GM18868 (cell line): ENCODE measurements around the gene HERC5.
"Not testable (repeated sequence)": the region's sequence is repeated elsewhere in the genome, so short reads cannot be mapped to it uniquely, and the experiment has no call there.

Source experiments
- ATAC-seq: cut with Tn5 transposase; IDR thresholded peaks from one replicate; pipeline ENCODE4 v1.9.1; 2021; ENCODE audit warnings: mild to moderate bottlenecking, moderate library complexity; ENCODE audit not compliant: unreplicated experiment

Gene HERC5

DNA sequence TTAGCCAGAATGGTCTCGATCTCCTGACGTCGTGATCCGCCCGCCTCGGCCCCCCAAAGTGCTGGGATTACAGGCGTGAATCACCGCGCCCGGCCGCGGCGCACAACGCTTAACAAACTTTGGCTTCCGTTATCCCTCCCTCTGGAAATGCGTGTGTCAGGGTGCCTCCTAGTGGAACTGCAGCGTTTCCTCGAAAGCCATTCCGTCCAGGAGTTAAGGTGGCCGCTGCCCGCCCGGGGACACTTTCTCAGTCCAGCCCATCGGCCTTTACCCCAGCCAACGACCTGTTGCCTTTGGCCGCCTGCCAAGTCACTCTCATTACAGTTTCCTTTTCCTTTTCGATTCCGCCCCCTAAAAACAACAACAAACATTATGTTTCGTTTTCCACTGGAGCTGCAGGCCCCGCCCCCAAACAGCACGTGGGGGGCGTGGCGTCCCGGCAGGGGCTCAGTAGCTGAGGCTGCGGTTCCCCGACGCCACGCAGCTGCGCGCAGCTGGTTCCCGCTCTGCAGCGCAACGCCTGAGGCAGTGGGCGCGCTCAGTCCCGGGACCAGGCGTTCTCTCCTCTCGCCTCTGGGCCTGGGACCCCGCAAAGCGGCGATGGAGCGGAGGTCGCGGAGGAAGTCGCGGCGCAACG is at the start of gene HERC5:
Gene HERC5, plus strand, starts transcription at position 450 of the 637 bp plus-strand sequence. Its CDS starts 151 bp downstream, at position 601.
- ATAC-seq, result peak; percentile 96

DNA sequence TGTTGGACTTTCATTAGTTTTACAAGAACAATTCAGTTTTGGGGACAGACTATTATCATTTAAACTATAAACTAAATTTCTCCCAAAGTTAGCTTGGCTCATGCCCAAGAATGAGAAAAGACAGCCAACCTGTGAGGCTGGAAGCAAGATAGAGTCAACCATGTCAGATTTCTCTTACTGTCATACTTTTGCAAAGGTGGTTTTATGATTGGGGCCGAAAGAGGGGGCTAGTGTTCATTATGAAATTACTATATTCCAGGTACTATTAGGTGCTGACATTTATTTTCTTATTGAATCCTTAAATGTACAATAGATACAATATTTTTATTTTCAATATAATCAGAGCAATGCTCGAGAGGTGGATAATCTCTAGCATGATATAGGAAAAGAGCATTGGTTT is 47.7 kb upstream of the HERC5 start:
- no peak for ATAC-seq

DNA sequence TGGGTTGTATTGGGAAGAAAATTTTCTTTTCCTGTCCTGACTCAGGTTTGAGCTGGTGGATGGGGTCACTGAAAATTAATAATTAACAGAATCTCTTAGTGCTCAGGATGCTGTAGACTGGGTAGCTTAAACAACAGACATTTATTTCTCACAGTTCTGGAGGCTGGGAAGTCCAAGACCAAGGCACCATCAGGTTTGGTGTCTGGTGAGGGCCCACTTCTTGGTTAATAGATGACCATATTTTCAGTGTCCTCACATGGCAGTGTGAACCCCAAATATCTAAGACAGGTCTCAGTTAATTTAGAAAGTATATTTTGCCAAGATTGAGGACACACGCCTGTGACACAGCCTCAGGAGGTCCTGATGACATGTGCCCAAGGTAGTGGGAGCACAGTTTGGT is 47.1 kb upstream of the HERC5 start:
- ATAC-seq, result no peak

DNA sequence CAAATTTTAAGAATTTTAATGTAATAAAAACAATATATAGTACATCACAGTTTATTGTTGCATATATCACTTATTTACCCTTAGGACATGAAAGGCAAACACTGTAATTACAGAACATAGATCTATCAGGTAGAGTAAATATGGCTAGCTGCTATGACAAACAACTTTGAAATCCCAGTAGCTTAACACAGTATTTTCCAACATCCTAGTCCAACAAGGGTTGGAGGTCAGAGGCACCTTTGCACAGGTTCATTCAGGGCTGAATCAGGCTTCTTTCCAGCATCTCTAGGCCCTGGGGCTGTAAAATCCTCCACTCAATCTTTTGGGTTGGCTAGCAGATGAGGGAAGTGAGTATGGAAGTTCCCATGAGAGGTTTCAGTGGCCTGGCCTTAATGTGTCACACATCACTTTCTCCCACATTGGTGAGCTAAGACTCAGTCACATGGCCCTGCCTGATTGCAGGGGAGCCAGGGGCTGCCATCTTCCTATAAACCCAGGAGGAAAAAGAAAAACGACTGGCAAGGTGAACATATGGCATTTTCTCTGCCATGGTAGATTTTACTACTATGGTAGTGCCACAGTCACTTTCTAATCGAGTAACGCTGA is 45.3 kb upstream of the HERC5 start:
- peak; percentile 88 for ATAC-seq

DNA sequence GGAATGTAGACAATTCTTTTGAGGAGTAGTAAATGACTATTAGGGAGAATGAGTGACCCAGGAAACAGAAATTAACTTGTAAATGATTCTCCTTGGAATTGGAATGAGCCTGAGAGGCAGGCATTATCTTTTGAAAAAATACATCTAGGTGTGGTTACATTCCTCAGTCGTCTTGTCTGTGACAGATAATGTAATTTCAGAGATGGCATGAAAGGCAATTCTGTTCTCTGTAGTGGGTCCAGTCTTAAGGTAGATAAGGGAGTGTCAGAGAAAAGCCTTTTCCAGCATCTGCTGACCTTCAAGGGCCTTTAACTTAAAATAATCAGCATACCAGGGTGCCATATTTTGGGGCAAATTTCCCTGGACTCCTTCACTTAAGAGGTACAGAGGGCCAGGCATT is 43.1 kb upstream of the HERC5 start:
- no peak for ATAC-seq

DNA sequence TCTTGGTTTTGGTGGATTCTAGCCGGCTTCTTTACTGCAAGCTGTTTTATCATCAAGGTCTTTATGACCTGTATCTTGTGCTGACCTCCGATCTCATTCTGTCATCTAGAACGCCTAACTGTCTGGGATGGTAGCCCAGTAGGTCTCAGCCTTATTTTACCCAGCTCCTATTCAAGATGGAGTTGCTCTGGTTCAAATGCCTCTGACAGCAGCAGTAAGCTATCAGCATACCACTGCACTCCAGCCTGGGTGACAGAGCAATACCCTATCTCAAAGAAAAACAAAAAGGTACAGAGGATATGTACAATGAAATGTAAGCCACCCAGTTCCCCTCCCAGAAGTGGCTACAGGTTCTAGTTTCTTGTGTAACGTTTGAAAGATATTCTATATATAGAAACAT is 42.2 kb upstream of the HERC5 start:
- no peak for ATAC-seq

DNA sequence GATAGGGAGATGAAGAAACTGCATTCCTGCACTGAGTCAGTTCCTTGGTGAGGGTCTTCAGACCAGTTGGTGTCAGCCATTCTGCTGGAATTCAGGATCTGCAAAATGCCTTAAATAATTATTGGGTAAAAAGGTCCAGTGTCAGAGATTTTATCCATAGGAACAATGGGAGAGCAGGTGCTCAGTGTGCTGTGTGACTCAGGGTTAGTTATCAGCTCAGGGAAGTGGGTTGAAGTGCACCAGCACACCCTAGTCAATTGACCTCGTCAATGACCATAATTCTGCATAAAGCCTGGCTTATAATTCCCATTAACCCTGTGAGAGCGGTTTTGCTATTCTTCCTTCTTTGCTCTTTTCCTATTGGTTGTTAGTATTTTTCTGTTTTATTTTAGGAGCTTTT is 40.9 kb upstream of the HERC5 start:
- ATAC-seq, result no peak

DNA sequence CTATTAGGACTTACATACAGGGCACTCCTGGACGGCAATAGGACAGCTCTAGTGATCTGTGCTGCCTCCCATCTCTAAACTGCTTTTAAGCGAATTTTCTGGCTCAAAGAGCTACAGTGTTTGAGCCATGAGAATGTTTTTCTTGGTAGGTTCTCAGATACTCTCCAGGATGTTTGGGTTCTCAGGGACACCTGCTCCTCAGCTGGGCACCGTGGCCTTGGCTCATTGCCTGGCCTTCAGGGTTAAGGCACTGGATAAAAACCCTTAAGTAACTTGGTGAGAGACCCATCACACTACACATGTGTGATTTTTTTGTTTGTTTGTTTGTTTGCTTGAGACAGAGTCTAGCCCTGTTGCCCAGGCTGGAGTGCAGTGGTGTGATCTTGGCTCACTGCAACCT is 38.5 kb upstream of the HERC5 start:
- no peak for ATAC-seq

DNA sequence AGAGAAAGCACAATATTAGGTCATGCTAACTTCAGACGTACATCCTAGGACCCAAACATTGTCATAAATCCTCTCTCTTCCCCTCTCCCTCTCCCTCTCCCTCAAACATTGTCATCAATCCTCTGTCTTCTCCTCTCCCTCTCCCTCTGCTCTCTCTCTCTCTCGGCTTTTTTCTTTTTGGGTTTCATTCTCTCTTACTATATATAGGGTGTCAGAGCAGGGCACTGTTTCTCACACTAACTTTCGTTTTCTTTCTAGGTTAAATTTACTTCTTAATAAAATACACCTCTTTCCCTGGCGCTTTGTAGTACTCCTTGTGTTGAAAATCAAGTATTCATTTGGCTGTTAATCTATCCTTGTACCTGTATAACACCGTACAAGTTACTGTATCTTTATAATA is 37.0 kb upstream of the HERC5 start:
- peak; percentile 68 for ATAC-seq

DNA sequence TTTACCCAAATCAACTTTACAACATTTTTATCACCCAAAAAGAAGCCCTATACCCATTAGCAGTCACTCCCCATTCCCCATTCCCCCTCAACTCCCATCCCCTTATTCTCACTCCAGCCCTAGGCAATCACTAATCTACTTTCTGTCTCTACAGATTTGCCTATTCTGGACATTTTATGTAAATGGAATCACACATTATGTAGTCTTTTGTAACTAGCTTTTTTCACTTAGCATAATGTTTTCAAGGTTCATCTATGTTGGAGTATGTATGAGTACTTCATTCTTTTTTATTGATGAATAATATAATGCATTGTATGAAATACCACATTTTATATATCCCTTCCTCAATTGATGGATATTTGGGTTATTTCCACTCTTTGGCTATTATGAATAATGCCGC is 36.1 kb upstream of the HERC5 start:
- ATAC-seq, result no peak

DNA sequence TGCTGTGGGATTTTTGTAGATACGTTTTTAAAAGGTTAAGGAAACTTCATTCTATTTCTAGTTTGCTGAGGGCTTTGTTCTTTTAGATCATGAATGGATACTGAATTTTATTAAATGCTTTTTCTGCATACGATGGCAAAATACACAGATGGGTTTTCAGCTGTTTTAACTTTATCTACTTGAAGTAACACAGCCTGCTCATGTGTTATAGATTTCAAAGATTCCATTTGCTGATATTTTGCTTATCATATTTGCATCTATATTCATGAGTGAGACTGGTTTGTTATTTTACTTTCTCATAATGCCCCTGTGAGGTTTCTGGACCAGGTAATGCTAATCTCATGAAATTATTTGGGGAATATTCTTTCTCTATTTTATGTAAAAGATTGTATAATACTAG is 34.5 kb upstream of the HERC5 start:
- ATAC-seq, result no peak

DNA sequence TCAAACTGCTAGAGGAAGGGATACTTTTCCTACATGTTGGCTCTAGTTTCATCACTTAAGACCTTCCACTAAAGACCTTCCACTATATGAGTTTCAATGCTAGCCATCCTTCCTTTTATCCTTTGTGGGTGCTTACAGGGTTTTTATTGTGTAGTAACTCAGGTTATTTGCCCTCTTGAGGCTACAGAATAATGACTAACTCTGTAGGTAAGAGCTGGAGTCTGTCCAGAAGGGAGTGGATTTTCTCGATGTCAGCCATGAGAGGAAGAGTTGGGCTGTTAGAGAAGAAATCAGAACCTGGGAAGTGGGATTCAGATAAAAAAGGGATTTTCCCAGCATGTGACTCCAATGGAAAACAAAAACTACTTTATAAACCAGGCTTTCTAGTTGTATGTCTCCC is 27.5 kb upstream of the HERC5 start:
- no peak for ATAC-seq

DNA sequence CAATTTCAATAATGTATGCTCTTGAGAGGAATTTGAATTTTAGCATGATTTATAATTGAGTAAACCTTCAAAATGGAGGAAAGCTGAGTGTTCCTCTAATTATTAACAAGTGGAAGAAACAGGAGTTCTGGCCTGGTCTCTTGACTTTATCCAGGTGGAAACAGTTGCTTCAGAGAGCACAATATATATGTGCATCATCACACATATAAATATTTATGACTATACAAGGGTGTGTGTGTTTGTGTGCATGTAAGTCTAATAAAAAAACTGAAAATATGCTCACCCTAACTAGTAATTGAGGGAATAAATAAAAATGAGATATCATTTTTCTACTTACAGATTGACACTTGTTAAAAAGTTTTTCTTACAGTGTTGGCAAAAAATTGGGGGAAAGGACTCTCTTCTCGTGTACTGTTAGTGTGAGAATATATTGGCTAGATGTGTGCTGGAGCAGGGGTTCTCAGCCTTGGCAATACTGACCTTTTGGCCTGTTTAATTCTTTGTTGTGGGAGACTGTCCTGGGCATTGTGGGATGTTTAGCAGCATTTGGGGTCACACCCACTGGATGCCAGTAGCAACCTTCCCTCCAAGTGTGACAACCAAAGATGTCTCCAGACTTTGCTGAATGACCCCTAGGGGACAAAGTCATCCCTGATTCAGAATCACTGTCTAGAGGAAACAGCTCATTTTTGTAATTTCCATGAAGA is 20.8 kb upstream of the HERC5 start:
- no peak for ATAC-seq

DNA sequence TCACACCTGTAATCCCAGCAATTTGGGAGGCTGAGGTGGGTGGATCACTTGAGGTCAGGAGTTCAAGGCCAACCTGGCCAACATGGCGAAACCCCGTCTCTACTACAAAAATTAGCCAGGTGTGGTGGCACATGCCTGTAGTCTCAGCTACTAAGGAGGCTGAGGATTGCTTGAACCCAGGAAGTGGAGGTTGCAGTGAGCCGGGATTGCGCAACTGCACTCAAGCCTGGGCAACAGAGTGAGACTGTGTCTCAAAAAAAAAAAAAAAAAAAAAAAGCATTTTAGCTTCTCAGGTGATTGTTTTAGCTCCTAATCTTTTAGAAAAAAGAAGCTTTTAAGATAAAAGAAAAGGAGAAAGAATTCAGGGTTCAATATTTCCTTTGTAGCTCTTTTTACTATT is 19.0 kb upstream of the HERC5 start:
- not testable (repeated sequence) for ATAC-seq

DNA sequence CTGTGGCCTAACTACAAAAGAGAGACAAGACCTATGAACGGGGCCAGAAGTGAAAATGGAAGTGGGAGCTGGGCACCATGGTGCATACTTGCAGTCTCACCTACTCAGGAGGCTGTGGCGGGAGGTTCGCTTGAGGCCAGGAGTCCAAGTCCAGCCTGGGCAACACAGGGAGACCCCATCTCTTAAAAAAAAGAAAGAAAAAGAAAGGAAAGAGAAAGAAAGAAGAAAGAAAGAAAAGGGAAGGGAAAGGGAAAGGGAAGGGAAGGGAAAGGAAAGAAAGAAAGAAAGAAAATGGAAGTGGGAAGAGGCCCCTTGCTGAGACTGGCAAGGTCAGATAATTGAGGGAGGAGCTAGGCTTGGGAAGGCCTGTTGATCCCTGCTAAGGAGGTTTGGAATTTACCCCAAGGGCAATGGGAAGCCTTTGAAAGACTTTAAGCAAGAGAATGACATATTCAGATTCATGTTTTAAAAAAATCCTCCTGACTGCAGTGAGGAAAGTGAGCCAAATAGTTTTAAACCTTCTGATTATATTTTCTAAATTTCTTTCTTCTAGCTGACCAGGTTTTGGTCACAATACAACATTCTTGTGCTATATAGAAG is 17.7 kb upstream of the HERC5 start:
- no peak for ATAC-seq

DNA sequence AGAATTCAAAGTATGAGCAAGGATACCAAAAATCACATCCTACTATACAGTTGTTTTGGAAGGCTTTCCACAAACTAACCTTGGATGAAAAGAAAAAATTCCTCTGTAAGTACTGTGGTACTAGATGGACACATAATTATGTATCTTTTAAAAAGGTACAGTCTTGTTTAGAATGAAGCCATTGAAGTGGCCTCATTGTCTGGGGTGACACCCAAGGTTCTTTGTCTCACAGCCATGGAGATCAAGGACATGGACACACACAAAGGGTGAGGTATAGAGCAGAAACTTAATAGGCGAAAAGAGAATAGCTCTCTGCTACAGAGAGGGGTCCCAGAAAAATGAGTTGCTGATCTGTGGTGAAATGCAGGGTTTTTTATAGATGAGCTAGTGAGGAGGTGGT is 16.8 kb upstream of the HERC5 start:
- no peak for ATAC-seq

DNA sequence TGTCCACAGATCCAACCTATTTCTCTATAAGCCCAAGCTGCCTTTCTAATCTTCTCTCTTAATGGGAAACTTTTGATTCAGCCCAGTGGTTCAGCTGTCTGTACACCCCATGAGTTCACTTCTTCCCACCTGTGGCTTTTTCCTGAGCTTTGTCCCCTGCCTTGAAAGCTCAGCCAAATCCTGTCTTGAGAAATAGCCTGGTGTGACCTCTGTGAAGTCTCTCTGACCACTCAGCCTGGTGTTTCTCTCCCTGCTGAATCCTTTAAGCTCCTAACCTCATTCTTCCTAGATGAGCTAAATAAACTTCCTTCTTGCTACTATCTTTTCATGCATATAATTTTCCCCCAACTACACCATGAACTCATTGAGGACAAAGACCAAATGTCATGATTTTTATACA is 15.2 kb upstream of the HERC5 start:
- no peak for ATAC-seq

DNA sequence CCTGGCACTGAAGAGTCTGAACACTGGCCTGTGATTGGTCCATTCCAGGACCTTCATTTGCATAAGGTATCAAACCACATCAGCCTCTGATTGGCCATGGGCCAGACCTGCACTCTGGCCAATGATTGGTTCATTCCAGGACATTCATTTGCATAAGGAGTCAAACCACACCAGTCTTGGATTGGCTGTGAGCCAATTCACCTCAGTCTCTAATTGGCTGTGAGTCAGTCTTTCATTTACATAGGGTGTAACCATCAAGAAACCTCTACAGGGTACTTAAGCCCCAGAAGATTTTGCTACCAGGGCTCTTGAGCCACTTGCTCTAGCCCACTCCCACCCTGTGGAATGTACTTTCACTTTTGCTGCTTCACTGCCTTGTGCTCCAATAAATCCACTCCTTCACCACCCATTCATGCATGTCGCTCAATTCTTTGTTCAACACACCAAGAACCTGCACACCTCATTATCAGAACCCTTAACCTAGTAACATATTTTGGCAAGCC is 14.2 kb upstream of the HERC5 start:
- no peak for ATAC-seq

DNA sequence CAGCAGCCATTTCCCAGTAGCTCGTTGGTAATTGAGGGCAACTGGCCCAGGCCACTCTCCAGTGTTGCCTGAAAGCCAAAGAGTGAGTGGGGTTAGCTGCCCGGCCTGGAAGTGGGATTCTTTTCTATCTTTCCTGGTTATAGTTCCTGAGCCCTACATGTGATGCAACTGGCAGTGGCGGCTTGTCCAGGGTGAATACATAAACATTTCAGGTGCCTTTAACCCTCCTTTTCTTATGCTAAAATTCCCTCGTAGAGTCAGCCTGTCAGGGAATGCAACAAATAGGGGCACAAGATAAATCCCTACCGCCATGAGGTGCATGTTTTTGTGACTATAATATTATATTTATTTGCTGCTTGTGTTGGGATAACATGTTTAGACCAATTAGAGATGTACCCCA is 13.4 kb upstream of the HERC5 start:
- no peak for ATAC-seq

DNA sequence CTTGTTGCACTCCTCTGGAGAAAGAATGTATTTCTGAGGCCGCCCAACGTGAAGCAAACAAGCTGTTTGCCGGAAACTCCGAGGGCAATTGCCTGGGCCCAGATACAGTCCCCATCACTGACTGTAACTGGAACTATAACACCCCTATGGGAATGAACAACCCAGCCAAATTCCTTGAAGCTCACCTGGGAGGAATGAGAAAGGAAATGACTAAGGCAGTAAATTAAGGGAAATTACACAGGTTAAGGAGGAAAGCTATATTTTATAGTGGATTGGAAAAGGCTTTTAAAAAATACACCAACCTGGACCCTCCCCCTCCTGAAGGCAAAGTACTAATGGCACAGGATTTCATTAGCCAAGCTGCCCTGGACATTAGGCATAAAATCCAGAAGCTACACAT is 11.7 kb upstream of the HERC5 start:
- ATAC-seq, result no peak

DNA sequence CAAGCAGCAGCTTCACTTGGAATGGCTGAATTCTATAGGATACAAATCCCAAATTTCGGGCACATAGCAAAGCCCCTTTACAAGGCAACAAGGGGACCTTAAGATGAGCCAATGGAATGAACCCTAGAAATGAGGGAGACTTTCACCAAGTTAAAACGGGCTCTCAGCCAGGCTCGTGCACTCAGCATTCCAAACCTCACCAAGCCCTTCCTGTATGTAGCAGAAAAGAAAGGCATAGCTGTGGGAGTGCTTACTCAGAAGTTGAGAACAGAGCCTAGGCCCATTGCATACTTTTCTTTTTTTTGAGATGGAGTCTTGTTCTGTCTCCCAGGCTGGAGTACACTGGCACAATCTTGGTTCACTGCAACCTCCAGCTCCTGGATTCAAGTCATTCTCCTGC is 10.8 kb upstream of the HERC5 start:
- ATAC-seq, result no peak
